GM19452 (cell line): Measurements from ENCODE around the gene TSHZ3.

Experiments used
- ATAC-seq: cut with Tn5 transposase; IDR thresholded peaks from one replicate; pipeline ENCODE4 v1.9.1; 2021; ENCODE audit not compliant: unreplicated experiment

The TSHZ3 gene

GRCh38 chr19:31354799-31355664, 5.8 kb upstream of the TSHZ3 start:
- no peak for ATAC-seq

DNA sequence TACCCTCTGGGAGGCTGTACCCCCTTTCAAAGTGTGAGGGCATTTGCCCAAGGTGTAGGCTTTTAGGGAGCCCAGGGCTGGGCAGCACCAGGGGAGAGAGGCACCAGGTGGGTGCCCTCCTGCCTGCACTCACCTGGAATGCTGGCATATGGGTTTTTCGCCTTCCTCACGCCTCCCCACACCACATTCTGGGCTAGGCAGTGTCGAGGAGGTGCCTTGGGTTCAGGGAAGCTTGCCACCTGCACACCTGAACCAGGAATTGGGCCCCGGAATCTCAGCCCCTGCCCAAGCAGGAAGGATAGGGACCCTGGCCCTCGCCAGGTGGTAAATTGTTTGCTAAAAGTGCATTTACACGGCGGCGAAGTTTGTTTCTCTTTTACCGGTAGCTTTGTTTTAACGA, 5.1 kb upstream of the TSHZ3 start:
- no peak for ATAC-seq

DNA sequence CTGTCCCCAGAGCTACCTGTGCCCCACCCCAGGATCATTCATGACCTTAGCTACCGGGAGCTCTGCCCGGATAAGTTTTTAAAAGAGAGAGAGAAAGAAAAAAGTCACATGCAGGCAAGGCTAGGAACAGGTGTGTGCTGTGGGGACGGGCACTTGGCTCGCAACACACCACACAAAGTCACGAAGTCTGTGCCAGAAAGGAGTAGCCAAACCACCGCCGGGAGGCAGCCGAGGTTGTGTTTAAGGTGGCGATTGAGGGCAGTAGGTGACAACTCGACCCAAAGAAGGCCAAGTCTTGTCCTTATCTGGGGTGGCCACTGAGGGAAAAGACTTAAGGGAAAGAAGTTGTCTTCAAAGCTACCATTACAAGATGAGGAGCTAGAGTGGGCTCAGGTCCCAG, 4.6 kb upstream of the TSHZ3 start:
- no peak for ATAC-seq

- no peak for ATAC-seq
These were observed 3.8 kb upstream of the TSHZ3 start for GRCh38 chr19:31352782-31353651.

DNA sequence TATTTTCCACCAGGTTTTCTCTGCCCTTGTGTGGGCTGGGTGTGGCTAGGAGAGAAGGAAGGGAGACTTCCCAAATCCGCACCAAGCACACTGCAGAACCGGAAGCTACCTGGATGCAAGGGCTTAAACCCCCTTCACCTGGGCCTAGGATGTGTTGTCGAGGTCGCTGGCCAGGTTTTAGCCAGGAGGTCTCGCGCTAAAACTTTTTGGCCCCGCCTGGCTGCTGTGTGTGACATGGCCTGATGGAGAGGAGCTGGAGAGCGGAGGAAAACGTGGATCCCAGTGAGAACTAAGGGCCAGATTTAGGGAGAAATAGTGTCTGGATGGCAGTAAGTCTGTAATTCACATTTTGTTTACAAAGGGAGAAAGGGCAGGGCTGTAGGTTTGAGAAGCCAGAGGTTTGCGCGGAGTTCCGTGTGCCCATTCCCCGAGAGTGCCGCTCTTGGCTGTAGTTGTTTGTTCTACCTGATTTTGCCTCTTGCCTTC, 3.1 kb upstream of the TSHZ3 start:
- no peak for ATAC-seq

GRCh38 chr19:31351855-31352195, 2.6 kb upstream of the TSHZ3 start:
- ATAC-seq: no peak

GRCh38 chr19:31351056-31351854, 2.0 kb upstream of the TSHZ3 start:
- ATAC-seq: no peak

DNA sequence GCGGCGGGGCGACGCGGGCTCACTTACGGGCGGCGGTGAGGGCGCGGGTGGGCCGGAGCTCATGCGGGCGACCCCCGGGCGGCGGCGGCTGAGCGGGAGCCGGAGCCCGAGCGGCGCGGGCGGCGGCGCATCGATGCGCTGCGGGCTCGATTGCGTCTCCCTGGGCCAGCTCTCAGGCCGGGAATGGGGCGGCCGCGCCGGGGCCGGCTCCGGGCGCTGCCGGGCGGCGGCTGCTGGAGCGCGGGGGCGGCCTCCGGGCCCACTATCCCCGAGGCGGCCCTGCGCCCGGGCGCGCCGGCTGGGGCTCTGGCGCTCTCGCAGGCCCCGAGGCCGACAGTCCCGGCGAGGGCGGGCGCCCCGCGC, 1.4 kb upstream of the TSHZ3 start:
- ATAC-seq: no peak

DNA sequence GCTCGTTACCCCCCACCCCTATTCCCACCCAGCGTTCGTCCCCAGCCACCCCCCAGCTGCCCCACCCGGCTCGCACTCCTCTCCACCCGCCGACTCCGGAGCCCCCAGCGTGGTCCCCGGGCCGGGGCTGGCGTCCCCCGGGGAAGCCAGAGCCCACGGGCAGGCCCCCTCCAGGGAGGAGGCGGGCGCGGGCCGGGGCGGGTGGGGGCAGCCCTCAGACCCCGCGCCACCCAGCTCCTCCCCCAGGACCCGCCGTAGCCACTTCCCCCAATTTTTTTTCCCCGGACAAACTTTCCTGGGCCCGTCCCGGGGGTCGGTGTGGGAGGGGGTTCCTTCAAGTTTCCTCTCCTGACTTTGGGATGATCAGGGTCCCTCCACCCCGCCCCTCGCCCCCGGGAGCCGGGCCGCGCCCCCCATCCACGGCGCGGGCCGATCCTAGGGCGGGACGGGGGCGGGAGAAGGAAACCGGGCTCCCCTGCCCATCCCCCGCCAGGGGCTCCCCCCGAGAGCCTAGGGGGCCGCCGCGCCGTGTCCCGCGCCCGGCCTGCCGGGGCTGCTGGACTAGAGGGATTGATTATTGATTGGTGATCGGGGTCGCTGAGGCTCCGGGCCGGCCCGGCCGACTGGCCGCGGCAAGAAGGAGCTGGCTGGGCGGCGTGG, 927 bp upstream of the TSHZ3 start:
- no peak for ATAC-seq

GRCh38 chr19:31348481-31349159, 616 bp downstream of the TSHZ3 start:
- no peak for ATAC-seq

DNA sequence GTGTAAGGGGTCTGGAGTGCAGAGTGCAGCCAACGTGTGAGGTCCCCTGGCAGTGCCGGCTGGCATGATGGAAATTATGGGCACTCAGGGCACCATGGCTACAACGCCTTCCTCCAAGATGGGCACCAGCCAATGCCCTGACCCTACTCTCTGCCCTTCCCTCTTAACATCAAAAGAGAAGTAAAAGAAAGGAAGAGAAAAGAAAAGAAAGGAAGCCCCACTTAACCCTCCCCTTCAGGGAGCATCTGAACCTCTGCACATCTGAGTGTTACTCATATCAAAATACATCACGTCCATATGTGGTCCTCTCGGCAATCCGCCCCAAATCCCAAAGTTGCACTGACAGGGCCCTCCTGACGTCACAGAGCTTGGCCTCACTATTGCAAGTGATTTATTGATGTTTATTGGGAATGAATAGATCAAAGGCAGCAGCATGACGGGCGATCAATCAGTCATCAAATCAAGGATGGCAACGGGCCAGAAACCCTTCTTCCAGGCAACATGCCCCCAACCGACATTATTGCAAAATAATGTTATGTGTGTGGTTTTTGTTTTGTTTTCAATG, 1.3 kb downstream of the TSHZ3 start:
- ATAC-seq: no peak

GRCh38 chr19:31347354-31347753, 1.9 kb downstream of the TSHZ3 start:
- ATAC-seq: no peak

GRCh38 chr19:31346184-31347059, 2.8 kb downstream of the TSHZ3 start:
- ATAC-seq: no peak

- ATAC-seq: no peak
These were observed 4.8 kb downstream of the TSHZ3 start for GRCh38 chr19:31344403-31344802.

DNA sequence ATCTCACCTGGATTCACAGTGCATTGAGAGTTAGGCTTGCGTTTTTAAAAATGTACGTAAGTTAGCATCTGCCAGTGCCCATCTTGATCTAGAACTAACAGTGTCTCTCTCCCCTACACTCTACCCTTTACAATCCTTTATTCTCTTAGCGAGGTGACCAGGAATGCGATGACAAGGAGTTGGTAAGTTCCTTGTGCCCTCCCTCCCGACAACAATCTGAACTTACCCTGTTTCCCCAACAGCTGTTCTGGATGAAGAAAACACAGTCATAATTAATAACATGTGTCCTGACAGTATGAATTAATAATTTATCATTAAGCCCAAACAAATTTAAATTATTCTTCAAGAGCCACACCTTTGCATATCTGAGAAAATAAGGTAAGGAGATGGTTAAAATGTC, 6.3 kb downstream of the TSHZ3 start:
- no peak for ATAC-seq

GRCh38 chr19:31340042-31341025, 8.9 kb downstream of the TSHZ3 start:
- ATAC-seq: no peak

DNA sequence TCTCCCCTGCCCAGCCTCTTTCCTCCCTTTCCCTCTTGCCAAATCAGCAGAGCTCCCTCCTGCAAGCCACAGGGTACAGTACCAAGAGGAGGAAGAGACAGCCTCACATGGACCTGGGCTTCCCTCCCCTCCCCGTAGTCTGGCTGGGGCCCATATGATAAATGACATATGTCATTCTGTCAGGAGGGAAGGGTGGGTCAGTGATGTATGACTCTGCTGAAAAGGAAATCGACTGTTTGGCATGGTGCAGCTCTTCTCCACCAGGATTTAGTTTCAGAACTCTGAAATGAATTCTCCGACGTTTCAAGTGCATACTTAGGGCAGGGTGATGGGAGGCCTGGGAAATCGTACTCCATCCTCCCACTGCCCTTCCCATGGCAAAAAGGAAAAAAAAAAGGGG, 9.8 kb downstream of the TSHZ3 start:
- ATAC-seq: no peak
